ENCODE results near the gene PDIA3. TPM values are rescaled to one million over a fixed set of nuclear protein-coding genes. Genes with fewer than 3 reads are reported as not detected.
"Not testable (repeated sequence)": the region's sequence is repeated elsewhere in the genome, so short reads cannot be mapped to it uniquely, and the experiment has no call there.

Gene PDIA3
- 199 and 425 TPM in 2 replicates for polyA plus RNA-seq (2011; rRNA removed)
- 17.3 and 35.9 TPM in 2 replicates for polyA minus RNA-seq (2011; rRNA and poly(A)+ RNA removed)

DNA sequence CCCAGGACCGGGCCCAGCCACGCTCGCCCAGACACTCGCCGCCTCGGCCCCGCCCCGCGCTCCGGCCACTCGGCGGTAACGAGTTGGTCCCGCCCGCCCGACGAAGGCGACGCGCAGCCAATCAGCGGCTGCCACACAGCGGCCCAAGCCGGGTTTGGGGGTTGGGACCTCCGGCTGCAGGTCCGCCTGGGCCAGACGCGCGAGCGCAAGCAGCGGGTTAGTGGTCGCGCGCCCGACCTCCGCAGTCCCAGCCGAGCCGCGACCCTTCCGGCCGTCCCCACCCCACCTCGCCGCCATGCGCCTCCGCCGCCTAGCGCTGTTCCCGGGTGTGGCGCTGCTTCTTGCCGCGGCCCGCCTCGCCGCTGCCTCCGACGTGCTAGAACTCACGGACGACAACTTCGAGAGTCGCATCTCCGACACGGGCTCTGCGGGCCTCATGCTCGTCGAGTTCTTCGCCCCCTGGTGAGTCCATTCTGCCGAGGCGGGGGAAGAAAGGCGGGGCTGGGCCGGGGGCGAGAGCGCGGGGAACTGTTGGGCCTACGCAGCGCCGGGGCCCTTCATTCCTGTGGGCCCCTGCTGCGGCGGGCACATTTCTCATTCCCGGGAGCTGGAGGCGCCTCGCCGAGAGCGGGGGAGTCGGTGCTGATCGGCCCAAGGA is at the start of gene PDIA3:
TSS of gene PDIA3 (plus strand) at position 194 of the 658 bp plus-strand sequence. CDS start at position 296, 102 bp downstream.
- H3K27me3 ChIP-seq (ENCODE audit: control insufficient read depth, insufficient read depth, low read length); CTCF ChIA-PET; H3K36me3 ChIP-seq (ENCODE audit: control insufficient read depth, insufficient read depth, low read length): not testable (repeated sequence)
- DNase-seq (ENCODE audit: low read depth) = peak; percentile 36
- H3K4me3 ChIP-seq (ENCODE audit: low read depth, low read length) = peak within 1 kb of the TSS; percentile 87
- POLR2A ChIA-PET = interaction anchor here (1.4 kb wide), 1 partner anchor 30 kb away, joined by 6 read pairs; the partner anchor contains the start of gene ELL3

- TF ChIP-seq, protein P1, sequence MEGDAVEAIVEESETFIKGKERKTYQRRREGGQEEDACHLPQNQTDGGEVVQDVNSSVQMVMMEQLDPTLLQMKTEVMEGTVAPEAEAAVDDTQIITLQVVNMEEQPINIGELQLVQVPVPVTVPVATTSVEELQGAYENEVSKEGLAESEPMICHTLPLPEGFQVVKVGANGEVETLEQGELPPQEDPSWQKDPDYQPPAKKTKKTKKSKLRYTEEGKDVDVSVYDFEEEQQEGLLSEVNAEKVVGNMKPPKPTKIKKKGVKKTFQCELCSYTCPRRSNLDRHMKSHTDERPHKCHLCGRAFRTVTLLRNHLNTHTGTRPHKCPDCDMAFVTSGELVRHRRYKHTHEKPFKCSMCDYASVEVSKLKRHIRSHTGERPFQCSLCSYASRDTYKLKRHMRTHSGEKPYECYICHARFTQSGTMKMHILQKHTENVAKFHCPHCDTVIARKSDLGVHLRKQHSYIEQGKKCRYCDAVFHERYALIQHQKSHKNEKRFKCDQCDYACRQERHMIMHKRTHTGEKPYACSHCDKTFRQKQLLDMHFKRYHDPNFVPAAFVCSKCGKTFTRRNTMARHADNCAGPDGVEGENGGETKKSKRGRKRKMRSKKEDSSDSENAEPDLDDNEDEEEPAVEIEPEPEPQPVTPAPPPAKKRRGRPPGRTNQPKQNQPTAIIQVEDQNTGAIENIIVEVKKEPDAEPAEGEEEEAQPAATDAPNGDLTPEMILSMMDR (IDR thresholded peaks at IDR 0.05; ENCODE audit: insufficient read depth, low read depth, low read length) = no peak
- POLR2A ChIA-PET = no interaction called here
- CTCF ChIA-PET = no interaction called here
These were observed 44.1 kb upstream of the PDIA3 start for GRCh38 chr15:43702174-43702573.

GRCh38 chr15:43702701-43703424 is 43.4 kb upstream of the PDIA3 start:
- Histone ChIP-seq H3K4me3 (ENCODE audit: low read depth, low read length) (no peak overlapping the region), H3K36me3 (ENCODE audit: control insufficient read depth, insufficient read depth, low read length) (no peaks in the 10 kb centered on the region), H3K27me3 (ENCODE audit: control insufficient read depth, insufficient read depth, low read length) (peaks cover 2% of the 10 kb centered on the region; the same call in 1 of the 2 replicates)
- ChIA-PET POLR2A (no interaction called here), CTCF (no interaction called here)
- no peak for DNase-seq (ENCODE audit: low read depth)
- TF ChIP-seq, protein P1 (IDR thresholded peaks at IDR 0.05; ENCODE audit: insufficient read depth, low read depth, low read length) = no peak

More at GRCh38 chr15:43702174-43702573, 44.1 kb upstream of the PDIA3 start:
- Histone ChIP-seq H3K36me3 (ENCODE audit: control insufficient read depth, insufficient read depth, low read length) (no peaks in the 10 kb centered on the region), H3K27me3 (ENCODE audit: control insufficient read depth, insufficient read depth, low read length) (peaks cover 3% of the 10 kb centered on the region; the same call in 1 of the 2 replicates), H3K4me3 (ENCODE audit: low read depth, low read length) (no peak overlapping the region)
- no peak for DNase-seq (ENCODE audit: low read depth)

DNA sequence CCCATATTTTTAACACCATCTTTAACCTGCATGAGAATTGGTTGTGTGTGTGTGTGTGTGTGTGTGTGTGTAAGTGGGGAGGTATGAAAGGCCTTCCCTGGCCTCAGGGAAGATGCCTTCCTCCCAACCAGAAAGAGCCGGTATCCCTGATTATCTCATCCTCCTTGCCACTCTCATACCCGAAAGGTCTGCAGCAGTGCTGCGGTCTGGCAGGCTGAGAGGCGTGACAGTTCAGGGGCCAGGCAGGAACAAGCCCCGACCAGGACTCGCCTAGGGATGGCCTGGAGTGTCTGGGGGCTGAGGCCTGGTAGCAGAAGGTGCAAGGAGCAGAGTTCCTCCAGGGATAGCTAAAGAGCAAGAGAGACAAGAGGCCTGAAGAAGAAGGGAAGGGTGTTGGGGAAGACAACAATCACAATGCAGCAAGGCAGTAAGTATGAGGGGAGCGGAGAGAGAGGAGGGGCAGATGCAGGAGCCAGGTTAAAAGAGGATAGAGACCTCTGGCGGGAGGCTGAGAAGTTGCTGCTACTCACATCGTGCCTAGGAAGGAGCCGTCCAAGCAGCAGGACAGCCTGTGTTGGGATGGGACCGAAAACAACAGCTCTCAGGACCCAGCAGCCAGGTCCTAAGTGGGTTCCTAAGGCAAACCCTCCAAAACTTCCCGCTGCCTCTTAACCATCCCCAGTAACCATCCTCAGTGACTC is 35.7 kb upstream of the PDIA3 start:
- POLR2A ChIA-PET; H3K4me3 ChIP-seq (ENCODE audit: low read depth, low read length); DNase-seq (ENCODE audit: low read depth); H3K27me3 ChIP-seq (ENCODE audit: control insufficient read depth, insufficient read depth, low read length); H3K36me3 ChIP-seq (ENCODE audit: control insufficient read depth, insufficient read depth, low read length); CTCF ChIA-PET: not testable (repeated sequence)

DNA sequence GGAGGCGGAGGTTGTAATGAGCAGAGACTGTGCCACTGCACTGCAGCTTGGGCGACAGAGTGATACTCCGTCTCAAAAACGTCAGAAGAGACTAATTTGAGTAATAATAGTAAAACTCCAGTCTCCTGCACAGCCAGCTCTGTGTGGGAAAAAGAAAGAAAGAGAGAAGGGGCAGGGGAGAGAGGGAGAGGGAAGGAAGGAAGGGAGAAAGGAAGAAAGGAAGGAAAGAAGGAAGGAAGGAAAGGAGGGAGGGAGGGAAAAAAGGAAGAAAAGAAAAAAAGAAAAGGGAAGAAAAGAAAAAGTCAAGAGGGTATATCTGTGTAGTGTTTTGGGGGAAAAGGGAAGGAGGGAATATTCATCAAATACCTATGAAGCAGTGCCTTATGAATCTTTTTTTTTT is 23.1 kb upstream of the PDIA3 start:
- H3K27me3 ChIP-seq (ENCODE audit: control insufficient read depth, insufficient read depth, low read length) = no peaks in the 10 kb centered on the region; the same call in 1 of the 2 replicates
- H3K4me3 ChIP-seq (ENCODE audit: low read depth, low read length) = no peak overlapping the region
- TF ChIP-seq, protein P1 (IDR thresholded peaks at IDR 0.05; ENCODE audit: insufficient read depth, low read depth, low read length) = no peak
- ChIA-PET POLR2A (no interaction called here), CTCF (interaction anchor here (0.6 kb wide), 1 partner anchor 9 kb away, joined by 4 read pairs; no protein-coding TSS in a partner anchor)
- H3K36me3 ChIP-seq (ENCODE audit: control insufficient read depth, insufficient read depth, low read length) = no peaks in the 10 kb centered on the region
- DNase-seq (ENCODE audit: low read depth) = no peak

GRCh38 chr15:43726306-43726705 is 19.9 kb upstream of the PDIA3 start:
- H3K27me3 ChIP-seq (ENCODE audit: control insufficient read depth, insufficient read depth, low read length); DNase-seq (ENCODE audit: low read depth); H3K4me3 ChIP-seq (ENCODE audit: low read depth, low read length); CTCF ChIA-PET; H3K36me3 ChIP-seq (ENCODE audit: control insufficient read depth, insufficient read depth, low read length); POLR2A ChIA-PET: not testable (repeated sequence)

GRCh38 chr15:43728053-43728725 is 18.0 kb upstream of the PDIA3 start:
- peak; percentile 27 for DNase-seq (ENCODE audit: low read depth)
- POLR2A ChIA-PET = not testable (repeated sequence)

More at GRCh38 chr15:43728053-43728725, 18.0 kb upstream of the PDIA3 start:
- H3K36me3 ChIP-seq (ENCODE audit: control insufficient read depth, insufficient read depth, low read length); H3K27me3 ChIP-seq (ENCODE audit: control insufficient read depth, insufficient read depth, low read length); CTCF ChIA-PET; H3K4me3 ChIP-seq (ENCODE audit: low read depth, low read length): not testable (repeated sequence)

Measured in BJ (cell line).